GM12865 (cell line): Measurements from ENCODE around the gene CAPS.

Experiments
- DNase-seq: peaks from one replicate; pipeline ENCODE4 v3.0.0; 2010; ENCODE audit warnings: low read depth
- H3K4me3 ChIP-seq: 2 replicates; pipeline ENCODE4 v1.5.1; 2011; ENCODE audit warnings: mild to moderate bottlenecking, low read depth, low read length, control low read depth
- CTCF ChIP-seq: IDR thresholded peaks from 2 replicates; pipeline ENCODE4 v1.5.1; 2011; ENCODE audit warnings: low read length, control low read depth, low read depth, inconsistent platforms; ENCODE audit not compliant: insufficient read depth; ENCODE audit errors: missing control alignments

Gene CAPS

DNA sequence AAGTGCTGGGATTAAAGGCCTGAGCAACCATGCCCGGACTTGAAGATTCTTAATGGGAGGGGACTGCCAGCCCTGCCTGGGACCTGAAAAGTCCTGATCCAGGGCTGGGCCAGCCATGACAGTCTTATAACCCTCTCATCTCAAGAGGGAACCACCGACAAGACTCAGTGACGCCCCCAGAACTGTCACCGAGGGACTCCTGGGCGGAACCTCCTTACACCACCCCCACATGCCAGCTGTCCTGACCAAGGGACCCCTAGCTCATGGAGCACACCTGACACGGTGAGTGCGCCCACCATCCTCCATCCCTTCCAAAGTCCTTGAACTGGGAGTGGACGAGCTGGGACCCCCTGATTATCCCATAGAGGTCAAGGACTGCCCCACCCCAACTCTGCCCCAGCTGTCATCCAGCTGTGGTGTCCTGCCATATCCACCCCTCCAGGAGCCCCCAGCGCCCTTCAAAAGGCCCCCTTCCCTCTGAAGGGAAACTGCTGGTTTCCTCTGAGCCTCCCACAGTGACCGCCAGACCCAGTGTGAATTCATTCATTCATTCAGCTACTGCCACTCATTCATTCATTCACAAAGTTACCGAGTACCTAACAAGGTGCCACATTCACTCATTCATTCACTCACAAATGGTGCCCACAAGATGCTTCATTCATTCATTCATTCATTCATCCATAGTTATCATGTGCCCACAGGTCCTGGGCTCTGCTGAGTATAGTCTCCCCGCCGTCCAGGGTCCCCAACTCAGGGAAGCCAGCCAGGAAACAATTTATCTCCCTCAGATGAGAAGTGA is 14.1 kb upstream of the CAPS start:
- no peak for TF ChIP-seq CTCF
- DNase-seq = no peak
- no peak overlapping the region for H3K4me3 ChIP-seq

- DNase-seq = no peak
- TF ChIP-seq CTCF = no peak
- no peak overlapping the region for H3K4me3 ChIP-seq
Measured at GRCh38 chr19:5900976-5901375, 13.1 kb upstream of the CAPS start.

DNA sequence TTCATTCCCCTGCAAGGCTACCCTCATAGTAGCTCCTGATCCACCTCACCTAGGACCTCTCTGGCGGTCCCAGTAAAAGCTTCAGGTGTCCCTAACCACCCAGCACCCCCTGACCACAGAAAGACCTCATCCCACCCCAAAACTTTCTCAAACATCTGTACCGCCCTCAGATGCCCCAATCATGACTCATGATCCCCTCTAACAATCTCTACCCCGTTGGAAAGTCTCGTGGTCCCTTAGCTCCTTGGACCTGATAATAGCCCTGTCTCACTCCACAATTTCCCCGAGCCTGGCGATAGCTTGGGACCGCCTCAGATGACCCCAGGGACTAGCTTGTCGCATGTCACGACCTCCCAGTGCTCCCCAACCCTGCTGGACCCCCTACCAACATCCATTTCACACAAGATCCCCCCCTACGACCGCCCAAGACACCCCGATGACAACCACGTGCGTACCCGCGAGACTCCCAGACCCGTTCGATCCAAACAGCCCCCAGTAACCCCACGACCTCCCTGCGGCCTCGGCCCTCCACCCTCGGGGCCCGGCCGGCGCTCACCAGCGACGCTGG is 10.9 kb upstream of the CAPS start:
- H3K4me3 ChIP-seq = peak overlapping the region; percentile 74
- TF ChIP-seq CTCF = no peak
- DNase-seq = no peak

- DNase-seq = peak; percentile 97
- TF ChIP-seq CTCF = no peak
- H3K4me3 ChIP-seq = peak within 1 kb of the TSS; percentile 74
Measured at GRCh38 chr19:5903624-5904351, 10.3 kb upstream of the CAPS start, which contains the start of gene NDUFA11. NDUFA11 (minus strand) TSS chr19:5903790; CDS start chr19:5903708, 82 bp downstream.

DNA sequence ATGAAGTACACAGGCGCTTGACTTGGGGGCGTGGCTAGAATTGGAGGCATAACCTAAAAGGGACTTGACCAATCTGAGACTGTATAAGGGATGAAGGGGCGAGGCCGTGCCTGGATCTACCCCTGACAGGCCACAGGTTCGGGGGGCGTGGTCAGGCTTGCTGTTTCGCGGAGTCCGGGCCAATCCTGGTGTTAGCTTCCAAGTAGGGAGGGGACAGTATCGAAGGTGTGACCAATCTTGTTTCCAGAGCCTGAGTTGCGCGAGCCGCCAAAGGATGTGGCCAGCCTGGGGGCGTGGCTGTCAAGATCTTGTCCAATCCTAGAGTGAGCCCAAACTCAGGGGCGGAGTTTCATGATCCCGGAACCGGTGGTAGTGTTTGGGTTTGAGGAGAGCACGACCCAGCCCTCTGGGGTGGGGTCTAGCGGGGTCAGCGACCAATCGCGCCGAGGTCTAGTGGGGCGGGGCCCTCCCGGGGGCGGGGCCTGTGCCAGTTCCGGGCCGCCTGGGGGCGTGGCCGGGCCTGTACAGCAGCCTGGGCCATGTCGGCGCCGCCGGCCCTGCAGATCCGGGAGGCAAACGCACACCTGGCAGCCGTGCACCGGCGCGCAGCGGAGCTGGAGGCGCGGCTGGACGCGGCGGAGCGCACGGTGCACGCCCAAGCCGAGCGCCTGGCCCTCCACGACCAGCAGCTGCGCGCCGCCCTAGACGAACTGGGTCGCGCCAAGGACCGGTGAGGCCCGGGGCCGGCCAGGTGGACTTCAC is 9.5 kb upstream of the CAPS start, which contains the start of gene VMAC:
VMAC (plus strand) TSS at position 521 of the 762 bp plus-strand sequence; CDS start at position 540, 19 bp downstream.
- no peak for TF ChIP-seq CTCF
- DNase-seq = peak; percentile 100
- peak within 1 kb of the TSS; percentile 84 for H3K4me3 ChIP-seq

DNA sequence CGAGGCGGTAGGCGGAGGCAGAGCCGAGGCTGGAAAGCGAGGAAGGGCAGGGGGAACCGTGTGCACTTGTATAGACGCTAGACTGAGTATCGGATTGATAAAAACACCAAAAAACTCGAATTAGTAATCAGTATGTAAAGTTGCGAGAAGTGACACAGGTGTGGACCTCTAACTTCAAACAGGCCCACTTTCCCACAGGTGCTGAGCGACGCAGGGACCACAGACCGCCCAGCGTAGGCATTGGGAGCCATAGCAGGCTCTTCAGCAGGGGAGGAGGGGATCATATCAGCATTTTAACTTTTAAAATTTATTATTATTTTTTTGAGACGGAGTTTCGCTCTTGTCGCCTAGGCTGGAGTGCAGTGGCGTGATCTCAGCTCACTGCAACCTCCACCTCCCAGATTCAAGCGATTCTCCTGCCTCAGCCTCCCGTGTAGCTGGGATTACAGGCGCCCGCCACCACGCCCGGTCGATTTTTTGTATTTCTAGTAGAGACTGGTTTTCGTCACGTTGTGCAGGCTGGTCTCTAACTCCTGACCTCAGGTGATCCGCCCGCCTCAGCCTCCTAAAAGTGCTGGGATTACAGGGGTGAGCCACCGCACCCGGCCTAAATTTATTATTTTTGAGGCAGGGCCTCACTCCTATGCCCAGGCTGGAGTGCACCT is 8.8 kb upstream of the CAPS start:
- peak overlapping the region; percentile 84 for H3K4me3 ChIP-seq
- no peak for DNase-seq
- no peak for TF ChIP-seq CTCF
